ENCODE measurements around the gene TPGS1.

TPGS1 gene

DNA sequence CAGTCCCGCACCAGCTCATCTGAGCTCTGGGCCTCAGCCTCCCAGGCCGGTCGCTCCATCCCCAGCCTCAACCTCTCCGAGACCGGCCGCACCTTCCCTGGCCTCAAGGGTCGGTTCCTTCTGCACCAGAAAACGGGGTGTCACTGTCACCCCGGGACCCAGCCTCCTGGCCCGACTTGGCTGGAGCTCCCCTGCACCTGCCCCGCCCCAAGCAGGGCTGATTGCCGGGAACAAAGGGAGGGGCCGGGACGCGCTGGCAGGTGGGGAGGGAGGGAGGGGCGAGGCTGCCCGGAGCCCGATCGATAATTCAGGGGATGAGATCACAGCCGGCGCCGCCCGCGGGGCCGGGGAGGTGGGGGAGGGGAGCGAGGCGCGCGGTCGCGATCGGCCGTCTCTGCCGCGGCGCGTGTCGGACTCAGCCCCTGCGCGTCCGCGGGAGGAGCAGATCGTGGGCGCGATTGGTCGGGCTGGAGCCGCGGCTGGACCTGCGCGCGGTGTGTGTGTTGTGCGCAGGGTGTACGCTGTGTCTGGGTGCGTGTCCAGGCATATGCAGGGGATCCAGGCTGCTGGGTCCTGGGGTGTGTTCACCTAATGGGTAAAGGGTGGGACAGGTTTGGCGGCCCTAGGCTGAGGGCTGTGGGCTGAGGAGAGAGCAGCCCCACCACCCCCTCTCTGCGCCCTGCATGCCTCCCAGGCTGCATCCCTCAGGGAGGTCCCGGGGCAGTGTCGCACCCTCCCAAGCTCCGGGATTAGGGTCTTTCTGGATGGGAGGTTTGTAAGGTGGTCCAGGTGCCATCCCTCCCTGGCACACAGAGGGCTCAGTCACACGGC lies 45.4 kb upstream of the TPGS1 start:
- POLR2A ChIA-PET: no interaction called here
- TF ChIP-seq, protein P1, sequence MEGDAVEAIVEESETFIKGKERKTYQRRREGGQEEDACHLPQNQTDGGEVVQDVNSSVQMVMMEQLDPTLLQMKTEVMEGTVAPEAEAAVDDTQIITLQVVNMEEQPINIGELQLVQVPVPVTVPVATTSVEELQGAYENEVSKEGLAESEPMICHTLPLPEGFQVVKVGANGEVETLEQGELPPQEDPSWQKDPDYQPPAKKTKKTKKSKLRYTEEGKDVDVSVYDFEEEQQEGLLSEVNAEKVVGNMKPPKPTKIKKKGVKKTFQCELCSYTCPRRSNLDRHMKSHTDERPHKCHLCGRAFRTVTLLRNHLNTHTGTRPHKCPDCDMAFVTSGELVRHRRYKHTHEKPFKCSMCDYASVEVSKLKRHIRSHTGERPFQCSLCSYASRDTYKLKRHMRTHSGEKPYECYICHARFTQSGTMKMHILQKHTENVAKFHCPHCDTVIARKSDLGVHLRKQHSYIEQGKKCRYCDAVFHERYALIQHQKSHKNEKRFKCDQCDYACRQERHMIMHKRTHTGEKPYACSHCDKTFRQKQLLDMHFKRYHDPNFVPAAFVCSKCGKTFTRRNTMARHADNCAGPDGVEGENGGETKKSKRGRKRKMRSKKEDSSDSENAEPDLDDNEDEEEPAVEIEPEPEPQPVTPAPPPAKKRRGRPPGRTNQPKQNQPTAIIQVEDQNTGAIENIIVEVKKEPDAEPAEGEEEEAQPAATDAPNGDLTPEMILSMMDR (IDR thresholded peaks at IDR 0.05; ENCODE audit: control extremely low read depth, extremely low read depth, low read depth, missing control alignments): no peak
- no peak for DNase-seq (ENCODE audit: extremely low spot score)
- CTCF ChIA-PET: no interaction called here

DNA sequence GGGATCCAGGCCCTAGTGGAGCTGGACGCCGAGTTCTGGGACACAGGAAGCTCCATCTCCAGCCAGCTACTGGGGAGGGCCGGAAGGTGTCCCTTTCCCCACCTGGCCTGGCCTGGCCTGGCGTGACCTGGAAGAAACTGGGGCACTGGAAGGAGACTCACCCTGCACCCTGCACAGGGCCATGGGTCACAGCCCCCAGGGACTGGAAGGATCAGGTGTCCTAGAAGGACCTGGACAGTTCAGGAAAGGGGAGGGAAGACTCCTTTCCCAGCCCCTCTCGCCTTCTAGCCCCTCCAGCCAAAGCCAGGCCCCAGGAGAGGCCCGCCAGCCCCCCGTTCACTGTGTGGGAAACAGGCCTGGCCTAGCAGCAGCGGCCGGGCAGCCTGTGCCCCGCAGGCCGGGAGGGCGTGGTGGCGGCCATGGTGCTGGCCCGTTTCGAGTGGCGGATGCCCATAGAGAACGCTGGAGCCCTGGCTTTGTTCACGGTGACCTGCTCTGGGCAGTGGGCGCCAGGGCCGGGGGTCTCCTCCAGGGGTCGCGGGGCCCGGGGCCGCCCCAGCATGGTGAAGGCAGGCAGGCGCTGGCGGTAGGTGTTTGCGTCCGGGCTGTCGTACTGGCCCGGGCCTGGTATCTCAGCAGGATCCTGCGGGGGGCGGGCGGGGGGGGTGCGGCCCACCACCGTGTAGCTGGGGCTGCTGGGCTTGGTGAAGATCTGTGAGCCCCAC lies 43.7 kb upstream of the TPGS1 start:
- TF ChIP-seq, protein P1 (IDR thresholded peaks at IDR 0.05; ENCODE audit: control extremely low read depth, extremely low read depth, low read depth, missing control alignments): no peak
- DNase-seq (ENCODE audit: extremely low spot score): no peak
- POLR2A ChIA-PET: no interaction called here
- CTCF ChIA-PET: no interaction called here

DNA sequence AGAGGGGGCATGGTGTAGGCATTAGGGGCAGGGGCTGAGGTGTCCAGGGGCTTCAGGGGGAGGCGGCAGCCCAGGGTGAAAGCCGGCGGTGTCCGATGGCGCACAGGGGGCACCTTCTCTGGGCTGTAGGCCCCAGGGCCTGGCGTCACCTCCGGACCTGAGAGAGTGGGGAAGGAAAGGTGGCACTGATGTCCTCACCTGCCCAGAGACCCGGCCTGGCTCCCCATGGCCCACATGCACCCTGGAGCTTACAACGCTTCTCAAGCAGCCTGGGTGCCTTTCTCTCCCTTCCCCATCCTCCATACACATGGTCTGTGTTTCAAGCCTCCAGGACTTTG lies 43.1 kb upstream of the TPGS1 start:
- DNase-seq (ENCODE audit: extremely low spot score): no peak
- CTCF ChIA-PET: no interaction called here
- POLR2A ChIA-PET: no interaction called here
- TF ChIP-seq, protein P1 (IDR thresholded peaks at IDR 0.05; ENCODE audit: control extremely low read depth, extremely low read depth, low read depth, missing control alignments): no peak

DNA sequence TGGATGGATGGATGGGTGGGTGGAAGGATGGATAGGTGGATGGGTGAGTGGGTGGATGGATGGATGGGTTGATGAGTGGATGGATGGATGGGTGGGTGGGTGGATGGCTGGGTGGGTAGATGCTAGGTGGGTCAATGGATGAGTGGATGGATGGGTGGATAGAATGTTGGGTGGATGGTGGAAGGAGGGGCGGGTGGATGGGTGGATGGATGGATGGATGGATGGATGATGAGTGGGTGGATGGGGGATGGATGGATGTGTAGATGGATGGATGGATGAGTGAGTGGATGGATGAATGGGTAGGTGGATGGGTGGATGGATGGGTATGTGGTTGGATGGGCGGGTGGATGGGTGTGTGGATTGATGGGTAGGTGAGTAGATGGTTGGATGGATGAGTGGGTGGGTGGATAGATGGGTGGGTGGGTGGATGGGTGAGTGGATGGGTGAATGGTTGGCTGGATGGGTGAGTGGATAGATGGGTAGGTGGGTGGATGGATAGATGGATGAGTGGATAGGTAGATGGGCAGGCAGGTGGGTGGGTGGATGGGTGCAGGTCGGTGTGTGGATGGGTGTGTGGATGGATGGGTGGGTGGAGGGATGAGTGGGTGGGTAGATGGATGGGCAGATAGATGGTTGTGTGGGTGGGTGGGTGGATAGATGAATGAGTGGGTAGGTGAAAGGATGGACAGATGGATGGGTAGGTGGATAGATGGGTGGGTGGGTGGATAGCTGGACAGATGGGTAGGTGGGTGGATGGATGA lies 42.1 kb upstream of the TPGS1 start:
- ChIA-PET CTCF (no interaction called here), POLR2A (no interaction called here)
- no peak for DNase-seq (ENCODE audit: extremely low spot score)
- TF ChIP-seq, protein P1 (IDR thresholded peaks at IDR 0.05; ENCODE audit: control extremely low read depth, extremely low read depth, low read depth, missing control alignments): no peak

DNA sequence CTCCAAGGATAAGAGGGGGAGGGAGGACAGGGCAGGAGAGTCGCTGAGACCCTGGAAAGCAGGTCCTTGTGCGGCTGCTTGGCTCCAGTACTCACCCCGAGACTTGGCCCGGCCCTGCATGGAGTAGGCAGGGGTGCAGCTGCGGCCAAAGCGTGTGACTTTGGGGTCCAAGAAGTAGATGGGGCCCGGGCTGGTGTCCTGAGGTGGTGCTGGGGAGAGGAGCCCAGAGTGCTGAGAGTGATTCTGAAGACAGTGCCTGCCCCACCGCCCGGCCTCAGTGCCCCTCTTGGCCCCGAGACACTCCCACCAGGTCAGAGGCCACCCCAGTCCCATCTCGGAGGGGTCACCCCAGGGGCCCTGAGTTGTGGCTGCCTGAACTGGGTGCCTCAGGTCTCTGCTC lies 39.7 kb upstream of the TPGS1 start:
- CTCF ChIA-PET: no interaction called here
- DNase-seq (ENCODE audit: extremely low spot score): no peak
- TF ChIP-seq, protein P1 (IDR thresholded peaks at IDR 0.05; ENCODE audit: control extremely low read depth, extremely low read depth, low read depth, missing control alignments): no peak
- POLR2A ChIA-PET: no interaction called here

DNA sequence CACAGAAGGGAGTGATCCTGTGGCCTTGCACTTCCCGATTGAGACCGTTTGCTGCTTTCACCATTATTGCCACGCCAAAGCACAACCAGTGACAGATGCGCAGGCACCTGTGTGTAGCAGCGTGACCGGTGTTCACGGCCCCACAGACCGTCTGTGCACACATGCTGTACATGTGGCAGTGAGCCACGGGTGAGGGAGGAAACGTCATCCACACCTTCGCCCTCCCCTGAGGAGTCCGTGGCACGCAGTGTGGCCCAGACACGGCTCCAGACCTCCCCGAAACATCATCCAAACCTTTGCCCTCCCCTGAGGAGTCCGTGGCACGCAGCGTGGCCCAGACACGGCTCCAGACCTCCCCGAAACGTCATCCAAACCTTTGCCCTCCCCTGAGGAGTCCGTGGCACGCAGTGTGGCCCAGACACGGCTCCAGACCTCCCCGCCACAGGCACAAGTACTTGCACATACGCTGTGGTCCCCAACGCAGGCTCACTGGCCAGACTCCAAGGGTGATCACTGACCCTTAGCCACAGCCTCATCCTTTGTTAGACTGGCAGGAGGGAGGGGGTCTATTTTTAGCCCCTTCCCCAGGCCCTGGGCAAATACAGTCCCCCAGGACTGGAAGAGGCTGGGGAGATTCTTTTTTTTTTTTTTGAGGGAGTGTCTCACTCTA lies 38.6 kb upstream of the TPGS1 start:
- TF ChIP-seq, protein P1 (IDR thresholded peaks at IDR 0.05; ENCODE audit: control extremely low read depth, extremely low read depth, low read depth, missing control alignments): no peak
- CTCF ChIA-PET: no interaction called here
- DNase-seq (ENCODE audit: extremely low spot score): no peak
- POLR2A ChIA-PET: no interaction called here
